ENCODE results near the gene PRPF31.
A peak's percentile ranks its signal among the peaks of the same experiment; 100 is the strongest.
"Not testable (repeated sequence)": the region's sequence is repeated elsewhere in the genome, so short reads cannot be mapped to it uniquely, and the experiment has no call there.

PRPF31 gene

DNA sequence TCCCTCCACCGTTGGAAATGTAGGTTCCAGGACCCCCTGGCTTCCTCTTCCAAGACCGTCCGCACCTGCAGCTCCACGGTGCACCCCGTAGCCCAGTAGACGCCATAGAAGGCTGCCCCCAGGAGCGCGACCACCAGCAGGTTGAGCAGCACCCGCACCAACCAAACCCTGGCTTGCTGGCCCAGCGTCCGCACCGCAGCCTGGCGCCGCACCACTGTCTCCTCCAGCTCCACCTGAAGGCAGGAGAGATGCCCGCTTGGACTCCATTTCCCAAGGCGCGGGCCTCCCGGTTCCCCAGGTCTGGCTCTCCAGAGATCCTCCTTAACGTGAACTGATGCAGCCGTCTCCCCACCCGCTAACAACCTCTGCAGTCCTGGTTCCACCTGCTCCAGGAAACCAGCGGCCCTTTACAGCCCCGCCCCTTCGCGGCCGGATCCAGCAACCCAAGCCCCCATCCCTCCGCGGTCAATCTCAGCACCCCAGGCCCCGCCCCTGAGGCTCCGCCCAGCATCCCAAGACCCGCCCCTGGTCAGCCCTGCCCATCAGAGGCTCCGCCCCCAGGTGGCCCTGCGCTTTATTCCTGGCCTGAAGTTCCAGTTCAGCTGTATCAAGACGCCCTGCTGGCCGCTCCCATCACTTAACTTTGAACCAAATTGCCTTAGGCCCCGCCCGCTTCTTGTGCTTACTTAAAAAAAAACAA lies 49.0 kb downstream of the PRPF31 start:
- no peak for DNase-seq

DNA sequence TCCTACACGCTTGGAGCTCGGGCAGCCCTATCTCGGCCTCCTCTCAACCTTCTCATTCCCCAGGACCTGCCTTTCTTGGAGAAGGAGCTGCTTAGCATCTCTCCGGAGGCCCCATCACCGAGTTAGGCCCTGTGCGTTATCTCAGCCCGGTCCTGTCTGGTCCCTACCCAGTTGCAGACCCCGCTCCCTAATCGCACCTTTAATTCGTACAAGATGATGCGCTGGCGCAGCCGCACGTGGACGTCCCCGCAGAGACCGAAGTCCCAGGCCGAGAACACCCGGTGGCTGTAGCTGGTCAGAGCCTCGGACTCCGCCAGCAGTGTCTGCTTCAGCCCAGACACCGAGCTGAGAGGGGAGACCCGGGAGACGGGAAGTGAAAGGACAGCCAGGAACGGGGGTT lies 49.7 kb downstream of the PRPF31 start:
- no peak for DNase-seq

DNA sequence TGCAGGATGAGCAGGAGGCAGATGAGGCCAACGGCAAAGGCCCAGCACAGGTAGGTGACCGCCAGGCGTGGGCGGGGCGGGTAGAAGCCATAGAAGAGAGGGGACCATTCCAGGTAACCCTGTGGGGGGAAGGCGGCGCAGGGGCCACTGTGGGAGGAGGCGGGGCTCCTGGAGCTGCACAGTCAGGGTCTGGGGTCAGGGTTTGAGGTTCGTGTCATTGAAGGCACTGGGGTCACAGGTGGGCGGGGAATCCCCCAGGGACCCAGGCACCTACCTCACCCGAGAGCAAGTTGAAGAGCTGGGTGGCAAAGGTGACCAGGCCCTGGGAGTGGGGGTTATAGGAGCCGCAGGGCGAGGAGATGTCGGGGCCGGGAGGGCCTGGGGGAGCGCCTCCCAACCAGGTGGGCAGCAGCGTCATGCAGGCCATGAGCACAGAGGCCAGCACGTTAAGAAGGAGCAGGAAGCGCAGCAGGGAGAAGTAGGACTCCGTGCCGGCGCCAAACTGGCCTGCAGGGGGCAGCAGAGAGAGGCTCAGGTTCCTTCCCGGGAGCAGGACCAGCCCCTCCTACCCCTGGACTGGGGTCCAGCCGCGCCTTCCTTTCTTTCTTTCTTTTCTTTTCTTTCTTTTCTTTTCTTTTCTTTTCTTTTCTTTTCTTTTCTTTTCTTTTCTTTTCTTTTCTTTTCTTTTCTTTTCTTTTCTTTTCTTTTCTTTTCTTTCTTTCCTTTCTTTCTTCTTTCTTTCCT lies 52.8 kb downstream of the PRPF31 start:
- peak; percentile 74 to 81 for DNase-seq

DNA sequence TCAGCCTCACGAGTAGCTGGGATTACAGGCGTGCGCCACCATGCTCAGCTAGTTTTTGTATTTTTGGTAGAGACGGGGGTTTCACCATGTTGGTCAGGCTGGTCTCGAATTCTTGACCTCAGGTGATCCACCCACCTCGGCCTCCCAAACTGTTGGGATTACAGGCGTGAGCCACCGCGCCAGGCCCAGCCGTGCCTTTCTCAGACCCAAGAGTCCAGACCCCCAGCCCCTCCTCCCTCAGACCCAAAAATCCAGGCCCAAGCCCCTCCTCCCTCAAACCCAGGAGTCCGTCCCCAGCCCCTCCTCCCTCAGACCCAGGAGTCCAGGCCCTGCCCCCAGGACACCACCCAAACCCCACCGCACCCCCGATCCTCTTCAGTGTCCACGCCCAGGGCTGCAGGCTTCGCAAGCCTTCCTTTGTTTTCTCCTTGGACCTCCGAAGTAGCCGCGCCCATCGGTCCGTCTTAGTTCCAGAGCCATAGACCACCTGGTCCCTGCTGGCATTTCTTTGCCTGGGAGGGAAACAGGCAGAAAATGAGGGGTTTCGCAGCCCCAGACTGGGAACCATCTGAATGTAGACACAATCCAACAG lies 53.7 kb downstream of the PRPF31 start:
- DNase-seq = no peak

DNA sequence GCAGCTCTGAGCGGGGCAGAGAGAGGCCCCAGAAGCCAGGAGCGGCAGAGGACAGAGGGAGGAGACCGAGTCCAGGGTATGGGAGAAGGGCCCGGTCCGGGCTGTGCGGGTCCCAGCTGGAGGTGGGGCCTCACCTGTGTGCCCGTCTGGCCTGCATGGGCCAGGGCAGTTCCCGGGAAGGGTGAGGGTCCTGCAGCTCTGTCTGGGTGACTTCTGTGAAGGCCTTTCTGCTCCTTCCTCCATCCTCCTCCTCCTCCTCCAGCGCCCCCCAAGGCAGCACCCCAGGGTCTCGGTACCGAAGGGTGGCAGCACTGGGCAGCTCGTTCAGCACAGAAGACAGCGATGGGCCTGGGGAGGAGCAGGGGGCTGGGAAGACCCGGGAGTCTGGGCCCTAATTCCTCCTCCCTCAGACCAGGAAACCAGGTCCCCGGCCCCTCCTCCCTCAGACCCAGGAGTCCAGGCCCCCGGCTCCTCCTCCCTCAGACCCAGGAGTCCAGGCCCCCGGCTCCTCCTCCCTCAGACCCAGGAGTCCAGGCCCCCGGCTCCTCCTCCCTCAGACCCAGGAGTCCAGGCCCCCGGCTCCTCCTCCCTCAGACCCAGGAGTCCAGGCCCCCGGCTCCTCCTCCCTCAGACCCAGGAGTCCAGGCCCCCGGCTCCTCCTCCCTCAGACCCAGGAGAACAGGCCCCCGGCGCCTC lies 56.3 kb downstream of the PRPF31 start:
- DNase-seq = not testable (repeated sequence)

DNA sequence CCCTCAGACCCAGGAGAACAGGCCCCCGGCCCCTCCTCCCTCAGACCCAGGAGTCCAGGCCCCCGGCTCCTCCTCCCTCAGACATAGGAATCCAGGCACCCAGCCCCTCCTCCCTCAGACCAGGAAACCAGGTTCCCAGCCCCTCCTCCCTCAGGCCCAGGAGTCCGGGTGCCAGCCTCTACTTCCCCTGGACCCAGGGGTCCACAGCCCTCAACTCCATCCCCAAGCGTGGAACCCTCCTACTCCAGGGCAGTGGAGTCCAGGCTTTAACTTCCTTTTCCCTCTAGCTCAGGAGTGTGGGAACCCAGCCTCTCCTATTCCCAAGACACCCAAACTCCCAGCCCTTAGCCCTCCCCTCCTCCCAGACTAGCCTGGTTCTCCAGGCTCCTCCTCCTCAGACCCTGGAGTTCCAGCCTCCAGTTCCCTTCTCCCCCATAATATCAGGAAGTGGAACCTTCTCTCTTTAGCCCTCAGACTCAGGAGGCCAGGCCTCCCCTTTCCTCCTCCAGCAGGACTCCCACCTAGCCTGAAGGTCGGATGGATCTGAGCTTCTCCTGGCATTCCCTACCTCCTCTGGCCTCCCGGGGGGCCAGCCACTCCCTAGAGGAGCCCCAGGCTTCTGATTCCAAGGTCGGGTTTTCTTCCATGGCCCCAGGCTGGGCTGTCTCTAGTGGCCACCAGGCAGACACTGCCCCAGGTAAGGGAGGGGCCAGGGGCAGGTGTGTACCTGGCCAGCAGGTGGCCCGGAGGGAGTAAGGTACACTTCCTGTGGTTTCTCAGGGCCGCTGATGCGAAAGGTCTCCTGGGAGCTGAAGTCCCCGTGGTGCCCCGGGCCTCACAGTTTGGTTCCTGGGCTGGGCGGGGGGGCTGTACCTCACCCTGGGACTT lies 57.2 kb downstream of the PRPF31 start, which contains the start of gene TMC4:
Gene TMC4, minus strand, starts transcription at position 690 of the 888 bp plus-strand sequence. Its CDS starts 43 bp downstream, at position 647.
- DNase-seq = no peak

DNA sequence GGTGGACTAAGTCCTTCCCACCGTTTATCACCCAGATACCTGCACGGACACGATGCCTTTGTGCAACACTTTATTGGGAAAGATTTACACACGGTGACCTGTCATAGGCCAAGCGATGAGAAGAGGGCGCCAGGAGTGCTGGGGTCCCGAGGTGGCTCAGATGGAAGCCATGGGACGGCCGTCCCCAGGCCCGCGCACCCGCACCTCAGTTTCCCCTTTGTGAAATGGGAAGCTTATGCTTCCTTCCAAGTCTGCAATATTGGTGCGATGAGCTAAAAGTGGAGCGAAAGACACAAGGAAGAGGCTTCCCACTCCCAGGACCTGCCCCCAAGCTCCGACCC lies 57.8 kb downstream of the PRPF31 start:
- no peak for DNase-seq

DNA sequence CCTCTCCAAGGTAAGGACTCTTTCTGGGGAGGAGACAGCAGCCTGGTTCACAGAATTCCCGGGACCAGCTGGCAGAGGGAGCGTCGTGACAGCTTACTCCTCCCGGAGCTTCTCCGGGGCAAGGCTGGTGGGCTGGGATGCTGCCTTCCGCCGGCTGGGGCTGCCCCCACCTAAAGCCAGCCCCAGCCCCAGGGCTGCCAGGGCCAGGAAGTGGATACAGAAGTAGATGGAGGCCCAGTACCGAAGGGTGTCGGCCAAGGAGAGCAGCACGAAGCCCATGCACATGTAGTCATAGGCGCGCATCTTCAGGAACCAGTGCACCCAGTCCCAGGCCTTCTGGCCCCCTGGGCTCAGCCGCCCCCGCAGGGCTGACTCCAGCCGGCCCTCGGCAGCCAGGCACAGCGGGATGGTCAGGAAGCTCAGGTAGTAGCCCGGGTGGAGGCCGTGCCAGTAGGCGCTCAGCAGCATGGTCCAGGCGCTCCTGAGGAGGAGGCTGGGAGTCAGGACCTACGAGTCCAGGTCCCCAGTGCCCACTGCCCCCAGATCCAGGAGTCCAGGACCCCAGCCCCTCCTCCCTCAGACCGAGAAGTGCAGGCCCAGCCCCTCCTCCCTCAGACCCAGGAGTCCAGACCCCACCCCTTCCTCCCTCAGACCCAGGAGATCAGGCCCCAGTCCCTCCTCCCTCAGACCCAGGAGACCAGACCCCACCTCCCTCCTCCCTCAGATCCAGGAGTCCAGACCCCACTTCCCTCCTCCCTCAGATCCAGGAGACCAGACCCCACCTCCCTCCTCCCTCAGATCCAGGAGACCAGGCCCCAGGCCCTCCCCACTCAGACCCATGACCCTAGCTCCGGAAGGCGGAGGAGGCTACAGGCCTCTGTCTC lies 58.6 kb downstream of the PRPF31 start:
- no peak for DNase-seq

DNA sequence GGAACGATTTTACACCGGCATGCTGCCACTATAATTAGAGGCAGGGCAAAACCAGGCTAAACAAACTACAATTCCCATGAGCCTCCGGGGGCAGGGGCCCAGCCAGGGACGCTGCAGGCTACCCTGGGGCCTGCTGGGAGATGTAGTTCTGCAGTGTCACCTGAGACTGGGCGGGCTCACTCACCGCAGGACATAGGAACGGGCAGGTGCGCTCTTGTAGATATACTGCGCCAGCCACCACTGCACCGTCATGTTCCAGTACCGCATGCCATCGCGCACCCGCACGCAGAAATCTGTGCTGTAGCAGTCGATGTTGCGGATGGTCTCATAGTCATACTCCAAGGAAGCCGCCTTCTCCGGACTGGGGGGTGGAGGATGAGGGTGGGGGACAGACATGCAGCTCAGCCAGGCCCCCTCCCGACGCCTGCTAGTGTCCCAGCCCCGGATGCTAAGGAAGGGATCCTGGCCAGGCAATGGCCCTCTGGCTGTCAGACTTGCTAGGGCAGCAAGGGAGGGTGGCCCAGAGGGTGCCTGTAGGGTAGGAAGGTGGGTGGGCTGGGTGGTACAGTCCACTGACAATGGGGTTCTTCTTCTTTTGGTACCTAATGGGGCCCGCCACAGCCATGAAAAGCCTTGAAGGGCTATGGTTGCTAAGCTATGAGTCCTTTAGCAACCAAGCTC lies 63.2 kb downstream of the PRPF31 start:
- DNase-seq = no peak

DNA sequence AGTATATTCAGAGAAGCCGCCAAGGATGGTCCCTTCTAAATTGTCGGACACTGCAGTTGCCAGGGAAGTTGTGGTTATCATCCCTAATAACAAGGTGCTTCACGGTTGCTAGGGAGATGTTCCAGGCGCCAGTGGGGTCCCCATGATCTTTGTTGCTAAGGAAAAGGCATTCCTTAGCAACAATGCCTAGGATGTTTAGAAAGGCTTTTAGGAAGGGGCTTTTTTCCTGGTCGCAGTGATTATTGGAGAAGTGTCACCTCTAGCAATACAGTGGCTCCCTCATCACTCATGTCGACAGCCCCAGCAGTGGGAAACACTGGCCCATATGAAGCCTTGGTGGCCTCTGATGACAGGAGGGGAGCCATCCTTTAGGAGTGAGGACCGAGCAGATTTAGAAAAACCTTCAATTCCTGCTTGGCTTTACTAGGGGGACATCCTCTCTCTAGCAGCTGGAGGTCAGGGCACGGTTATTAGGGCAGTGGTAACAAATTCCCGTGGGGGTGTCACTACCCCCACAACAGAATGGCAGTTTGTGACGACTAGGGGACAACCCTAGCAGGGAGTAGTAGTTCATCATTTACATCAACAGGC lies 63.8 kb downstream of the PRPF31 start:
- DNase-seq = no peak

DNA sequence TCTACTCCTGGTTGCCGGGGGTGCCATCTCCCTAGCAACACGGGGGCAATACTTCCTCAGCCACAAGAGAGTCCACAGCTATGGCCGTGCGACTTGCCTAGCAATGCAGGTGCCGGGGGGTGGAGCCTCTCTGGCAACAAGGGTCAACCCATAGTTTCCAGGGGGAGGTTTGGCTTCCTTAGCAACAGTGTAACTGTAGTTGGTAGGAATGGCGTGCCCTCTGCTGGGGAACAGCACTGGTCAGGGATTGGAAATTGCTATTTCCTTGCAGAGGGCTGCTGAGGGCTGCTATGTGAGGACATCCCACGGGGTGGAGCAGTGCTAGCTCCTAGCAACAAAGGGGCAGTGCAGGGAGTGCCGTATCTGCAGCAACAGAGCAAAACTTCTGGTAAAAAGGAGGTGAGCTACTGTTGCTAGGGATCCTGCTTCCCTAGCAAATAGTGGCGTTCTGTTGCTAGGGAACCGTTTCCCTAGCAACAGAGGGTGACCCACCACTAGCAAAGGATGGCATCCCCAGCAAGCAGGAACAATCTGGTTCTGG lies 64.4 kb downstream of the PRPF31 start:
- DNase-seq = no peak

DNA sequence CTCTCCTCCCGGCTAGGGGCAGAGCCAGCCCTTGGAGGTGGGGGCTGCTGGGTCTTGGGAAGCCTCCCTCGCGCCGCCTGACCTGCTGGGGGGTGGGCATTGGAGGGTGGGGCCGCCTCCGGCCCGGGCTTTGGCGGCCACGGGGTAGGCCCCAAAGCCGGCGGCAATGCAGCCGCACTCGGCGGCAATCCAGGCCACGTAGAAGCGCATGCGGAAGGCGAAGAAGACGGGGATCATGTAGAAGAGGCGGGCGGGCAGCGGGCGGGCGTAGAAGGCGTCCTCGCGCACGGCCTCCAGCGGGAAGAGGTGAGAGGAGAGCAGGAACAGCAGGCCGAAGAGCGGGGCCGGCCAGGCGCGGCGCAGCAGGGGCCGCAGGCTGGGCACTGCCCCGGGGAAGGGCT lies 65.1 kb downstream of the PRPF31 start:
- no peak for DNase-seq

Data from AML-193 (cell line).